B cell (primary cell): ENCODE data around the gene ILDR2. TPM values are rescaled to one million over a fixed set of nuclear protein-coding genes. Genes with fewer than 3 reads are reported as not detected.

Source experiments
- ATAC-seq: fragments of 200-7000 bp; cut with Tn5 transposase; one replicate; pipeline ENCODE4 v1.10.0; 2021; ENCODE audit warnings: low read depth, mild to moderate bottlenecking, moderate number of reproducible peaks, moderate library complexity
- CTCF ChIA-PET: fragments of 350-600 bp; sonication (Branson Sonifier 250); formaldehyde crosslinking; loops from one replicate; lab custom pipeline; 2021; ENCODE audit warnings: antibody characterized with exemption, inconsistent platforms; lab: Charles Lee
- POLR2A ChIA-PET: fragments of 350-600 bp; sonication (Branson Sonifier 250); formaldehyde crosslinking; loops from one replicate; lab custom pipeline; 2021; ENCODE audit warnings: antibody characterized with exemption; lab: Charles Lee
- DNase-seq: peaks from one replicate; pipeline ENCODE4 v3.0.0; 2013
- H2AFZ ChIP-seq: 2 replicates; pipeline ENCODE4 v1.6.1; 2012; ENCODE audit warnings: mild to moderate bottlenecking, low read depth, low read length; ENCODE audit not compliant: insufficient read depth, poor library complexity, severe bottlenecking
- H3K27ac ChIP-seq, 2 donors: 1 replicate in 1 of 2; 2 replicates in 1 of 2; pipeline ENCODE4 v1.5.1; 2012 to 2013; ENCODE audit warnings: low read length in 2 of 2, mild to moderate bottlenecking in 2 of 2, moderate library complexity in 1 of 2
- H3K27me3 ChIP-seq, 4 experiments: fragments of 200-600 bp in 1 of 4; sonication (generic) in 1 of 4; replicated peaks in 1 of 4; 1 replicate in 2 of 4; 2 replicates in 2 of 4; pipeline versions ENCODE4 v1.6.1 to v1.7.0; 2013 to 2016; ENCODE audit warnings: low read length in 3 of 4, mild to moderate bottlenecking in 2 of 4, mixed read lengths in 1 of 4, moderate library complexity in 1 of 4; ENCODE audit not compliant: insufficient read depth in 4 of 4, control insufficient read depth in 3 of 4; ENCODE audit errors: control extremely low read depth in 1 of 4
- H3K36me3 ChIP-seq, 2 experiments: replicated peaks in 1 of 2; 1 replicate in 1 of 2; 2 replicates in 1 of 2; pipeline versions ENCODE4 v1.6.1 to v1.7.1; 2013; ENCODE audit warnings: low read length in 1 of 2; ENCODE audit not compliant: insufficient read depth in 2 of 2, control insufficient read depth in 1 of 2; ENCODE audit errors: control extremely low read depth in 1 of 2, extremely low read depth in 1 of 2
- H3K4me1 ChIP-seq, 2 donors: fragments of 200-600 bp in 1 of 2; sonication (generic) in 1 of 2; 1 replicate in 1 of 2; 2 replicates in 1 of 2; pipeline versions ENCODE4 v1.5.1 to v1.6.1; 2013 to 2017; ENCODE audit warnings: low read length in 2 of 2; ENCODE audit not compliant: control insufficient read depth in 2 of 2, insufficient read depth in 2 of 2
- H3K4me2 ChIP-seq: replicated peaks from 2 replicates; pipeline ENCODE3; 2012; ENCODE audit warnings: mild to moderate bottlenecking, low read depth, low read length; ENCODE audit not compliant: poor library complexity, severe bottlenecking
- H3K4me3 ChIP-seq, 5 experiments: fragments of 200-600 bp in 1 of 5; sonication (generic) in 1 of 5; 1 replicate in 3 of 5; 2 replicates in 2 of 5; pipeline versions ENCODE4 v1.5.1 to v1.7.0; 2011 to 2016; ENCODE audit warnings: low read length in 4 of 5, mild to moderate bottlenecking in 4 of 5, low read depth in 2 of 5, control low read depth in 1 of 5, moderate library complexity in 1 of 5; ENCODE audit not compliant: insufficient read depth in 1 of 5; ENCODE audit errors: control extremely low read depth in 1 of 5, extremely low read depth in 1 of 5
- H3K79me2 ChIP-seq: fragments of 200-600 bp; sonication (generic); one replicate; pipeline ENCODE4 v1.6.0; 2016; ENCODE audit warnings: low read length; ENCODE audit not compliant: control insufficient read depth, insufficient read depth
- H3K9ac ChIP-seq: fragments of 200-600 bp; sonication (generic); 2 replicates; pipeline ENCODE4 v1.6.1; 2017; ENCODE audit warnings: mild to moderate bottlenecking, low read length, moderate library complexity
- H3K9me3 ChIP-seq, 3 donors: one replicate each; pipeline versions ENCODE4 v1.6.1 to v1.7.1; 2013; ENCODE audit warnings: low read length in 2 of 3; ENCODE audit not compliant: control insufficient read depth in 2 of 3, insufficient read depth in 1 of 3; ENCODE audit errors: control extremely low read depth in 1 of 3
- H4K20me1 ChIP-seq: 2 replicates; pipeline ENCODE4 v1.6.0; 2012; ENCODE audit warnings: mild to moderate bottlenecking, low read length; ENCODE audit not compliant: insufficient read depth, control insufficient read depth, poor library complexity, severe bottlenecking
- H3K27ac Mint-ChIP-seq: one replicate; pipeline ENCODE4 v1.8.0; 2021; ENCODE audit warnings: mixed read lengths
- H3K27me3 Mint-ChIP-seq: one replicate; pipeline ENCODE4 v1.8.0; 2021; ENCODE audit warnings: mixed read lengths
- H3K4me1 Mint-ChIP-seq: one replicate; pipeline ENCODE4 v1.8.0; 2021; ENCODE audit warnings: mixed read lengths
- H3K4me3 Mint-ChIP-seq: one replicate; pipeline ENCODE4 v1.8.0; 2021; ENCODE audit warnings: mixed read lengths
- H3K9me3 Mint-ChIP-seq: one replicate; pipeline ENCODE4 v1.8.0; 2022; ENCODE audit warnings: mixed read lengths; ENCODE audit not compliant: insufficient read depth
- EZH2 ChIP-seq: IDR thresholded peaks from 2 replicates; pipeline ENCODE4 v1.6.1; 2012; ENCODE audit warnings: borderline replicate concordance, low read depth, mild to moderate bottlenecking, moderate library complexity, low read length; ENCODE audit not compliant: insufficient read depth, poor library complexity, severe bottlenecking
- WGBS: methylation state at CpG from one replicate; pipeline ENCODE4 v1.1.5; 2013; ENCODE audit warnings: missing lambda C conversion rate; ENCODE audit not compliant: insufficient coverage; 5-methylcytosine and 5-hydroxymethylcytosine counted together
- intact Hi-C: fragments of 100-400 bp; cut with micrococcal nuclease; formaldehyde crosslinking; loops from one replicate; pipeline ENCODE4 v1.10.0; 2022
- polyA plus RNA-seq: library from polyadenylated mRNA; depleted of rRNA; stranded (reverse); fragments of >200 nt; gene quantifications from 2 replicates; pipeline ENCODE4 v1.2.3, GENCODE V29; 2012
- total RNA-seq, 2 donors: library from RNA; stranded (reverse); fragments of 120-200 nt in 1 of 2; gene quantifications; 1 replicate in 1 of 2; 2 replicates in 1 of 2; pipeline versions ENCODE4 v1.2.3 to v1.2.4, GENCODE V29; 2013 to 2022
- TF ChIP-seq, protein P1 (sequence below): fragments of 200-600 bp; IDR thresholded peaks from one replicate; pipeline ENCODE4 v1.8.0; 2022; ENCODE audit warnings: antibody characterized with exemption, mild to moderate bottlenecking

The ILDR2 gene
- total and polyA plus RNA-seq, 2 donors (not counting 1 experiment from before 2014, with no cell fraction given) = 0.01 TPM; not detected in 1

DNA sequence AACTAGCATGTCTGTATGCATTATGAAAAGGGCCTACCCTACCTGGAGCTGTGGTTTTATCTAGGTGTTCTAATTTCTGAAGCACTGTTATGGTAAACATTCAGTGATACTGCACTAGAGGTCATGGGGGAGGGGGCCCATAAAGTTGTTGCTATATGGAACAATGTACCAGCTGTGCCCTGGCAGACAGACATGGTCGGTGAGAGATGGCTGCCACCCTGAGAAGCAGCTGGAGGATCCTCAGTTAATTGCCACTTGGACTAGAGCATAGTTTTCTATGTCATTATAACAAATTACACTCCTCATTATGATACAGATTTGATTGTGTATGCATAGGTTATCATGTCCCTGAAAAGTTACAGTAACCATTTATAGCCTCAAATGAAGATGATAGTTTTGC is 45.4 kb downstream of the ILDR2 start:
- no CpG with 5 or more reads among the region's 1 CpG for WGBS

DNA sequence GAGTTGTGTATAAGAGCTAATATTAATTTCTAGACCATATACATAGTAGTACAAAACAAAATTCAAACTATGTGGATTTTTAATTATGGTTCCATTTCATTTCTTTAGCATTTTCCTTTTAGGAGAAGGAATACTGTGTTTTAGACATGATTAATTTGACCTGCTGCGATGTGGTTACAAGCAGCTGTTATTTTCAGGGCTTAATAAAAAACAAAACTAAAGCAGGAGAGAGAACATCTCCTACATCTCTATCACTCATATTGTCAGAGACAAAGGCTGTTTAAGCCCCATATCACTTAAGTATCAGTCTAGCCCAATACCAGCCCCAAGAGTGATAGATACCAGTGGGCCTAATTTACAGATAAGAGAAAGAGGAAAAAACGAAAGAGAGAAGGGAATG is 47.6 kb downstream of the ILDR2 start:
- Histone ChIP-seq H3K4me2 (no peak overlapping the region), H4K20me1 (no peaks in the 10 kb centered on the region), H3K9ac (no peak overlapping the region), H3K4me3 (no peak overlapping the region), H3K9me3 (peaks cover 0 to 4% (median 0%) of the 10 kb centered on the region in 3 donors), H3K79me2 (no peaks in the 10 kb centered on the region), H3K27me3 (peaks cover 0 to 3% (median 0%) of the 10 kb centered on the region in 4 experiments), H3K36me3 (no peaks in the 10 kb centered on the region), H3K4me1 (peaks cover 21 to 34% of the 10 kb centered on the region in 2 donors), H3K27ac (no peak overlapping the region), H2AFZ (no peak overlapping the region)
- ChIA-PET POLR2A (no interaction called here), CTCF (interaction anchor here (6.2 to 9.1 kb wide), 2 partner anchors 18 to 132 kb away, joined by 47 to 85 read pairs; no protein-coding TSS in a partner anchor)
- intact Hi-C loops = no loop called here
- TF ChIP-seq, protein P1, sequence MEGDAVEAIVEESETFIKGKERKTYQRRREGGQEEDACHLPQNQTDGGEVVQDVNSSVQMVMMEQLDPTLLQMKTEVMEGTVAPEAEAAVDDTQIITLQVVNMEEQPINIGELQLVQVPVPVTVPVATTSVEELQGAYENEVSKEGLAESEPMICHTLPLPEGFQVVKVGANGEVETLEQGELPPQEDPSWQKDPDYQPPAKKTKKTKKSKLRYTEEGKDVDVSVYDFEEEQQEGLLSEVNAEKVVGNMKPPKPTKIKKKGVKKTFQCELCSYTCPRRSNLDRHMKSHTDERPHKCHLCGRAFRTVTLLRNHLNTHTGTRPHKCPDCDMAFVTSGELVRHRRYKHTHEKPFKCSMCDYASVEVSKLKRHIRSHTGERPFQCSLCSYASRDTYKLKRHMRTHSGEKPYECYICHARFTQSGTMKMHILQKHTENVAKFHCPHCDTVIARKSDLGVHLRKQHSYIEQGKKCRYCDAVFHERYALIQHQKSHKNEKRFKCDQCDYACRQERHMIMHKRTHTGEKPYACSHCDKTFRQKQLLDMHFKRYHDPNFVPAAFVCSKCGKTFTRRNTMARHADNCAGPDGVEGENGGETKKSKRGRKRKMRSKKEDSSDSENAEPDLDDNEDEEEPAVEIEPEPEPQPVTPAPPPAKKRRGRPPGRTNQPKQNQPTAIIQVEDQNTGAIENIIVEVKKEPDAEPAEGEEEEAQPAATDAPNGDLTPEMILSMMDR = no peak
- TF ChIP-seq EZH2 = no peak
- DNase-seq = no peak
- no CpG with 5 or more reads among the region's 2 CpGs for WGBS
- Mint-ChIP-seq H3K4me3 (no peak overlapping the region), H3K9me3 (no peaks in the 10 kb centered on the region), H3K27me3 (peaks cover 3% of the 10 kb centered on the region), H3K4me1 (peaks cover 26% of the 10 kb centered on the region), H3K27ac (no peak overlapping the region)
- no peak for ATAC-seq

More for the DNA sequence above, 45.4 kb downstream of the ILDR2 start:
- no peak for TF ChIP-seq EZH2
- TF ChIP-seq, protein P1 = no peak
- peaks cover 20% of the 10 kb centered on the region for H3K4me1 Mint-ChIP-seq
- Histone ChIP-seq H3K79me2 (no peaks in the 10 kb centered on the region), H2AFZ (no peak overlapping the region), H3K4me2 (no peak overlapping the region), H3K9me3 (no peaks in the 10 kb centered on the region), H4K20me1 (no peaks in the 10 kb centered on the region), H3K36me3 (no peaks in the 10 kb centered on the region), H3K9ac (no peak overlapping the region), H3K27me3 (peaks cover 0 to 7% (median 3%) of the 10 kb centered on the region in 4 experiments), H3K27ac (no peak overlapping the region), H3K4me3 (no peak overlapping the region), H3K4me1 (peaks cover 10 to 20% of the 10 kb centered on the region in 2 donors)
- intact Hi-C loops = no loop called here
- CTCF ChIA-PET = interaction anchor here (2.3 to 6.2 kb wide), 2 partner anchors 20 to 130 kb away, joined by 10 to 47 read pairs; no protein-coding TSS in a partner anchor
- H3K4me3 Mint-ChIP-seq = no peak overlapping the region
- POLR2A ChIA-PET = no interaction called here
- no peaks in the 10 kb centered on the region for H3K9me3 Mint-ChIP-seq
- H3K27ac Mint-ChIP-seq = no peak overlapping the region
- DNase-seq = no peak
- no peak for ATAC-seq
- peaks cover 3% of the 10 kb centered on the region for H3K27me3 Mint-ChIP-seq
